Measurements from ENCODE around the gene KRTAP5-3. TPM values are rescaled to one million over a fixed set of nuclear protein-coding genes. Genes with fewer than 3 reads are reported as not detected.
"Not testable (repeated sequence)": the region's sequence is repeated elsewhere in the genome, so short reads cannot be mapped to it uniquely, and the experiment has no call there.

KRTAP5-3 gene
- total and polyA plus RNA-seq, 12 donors, result not detected

DNA sequence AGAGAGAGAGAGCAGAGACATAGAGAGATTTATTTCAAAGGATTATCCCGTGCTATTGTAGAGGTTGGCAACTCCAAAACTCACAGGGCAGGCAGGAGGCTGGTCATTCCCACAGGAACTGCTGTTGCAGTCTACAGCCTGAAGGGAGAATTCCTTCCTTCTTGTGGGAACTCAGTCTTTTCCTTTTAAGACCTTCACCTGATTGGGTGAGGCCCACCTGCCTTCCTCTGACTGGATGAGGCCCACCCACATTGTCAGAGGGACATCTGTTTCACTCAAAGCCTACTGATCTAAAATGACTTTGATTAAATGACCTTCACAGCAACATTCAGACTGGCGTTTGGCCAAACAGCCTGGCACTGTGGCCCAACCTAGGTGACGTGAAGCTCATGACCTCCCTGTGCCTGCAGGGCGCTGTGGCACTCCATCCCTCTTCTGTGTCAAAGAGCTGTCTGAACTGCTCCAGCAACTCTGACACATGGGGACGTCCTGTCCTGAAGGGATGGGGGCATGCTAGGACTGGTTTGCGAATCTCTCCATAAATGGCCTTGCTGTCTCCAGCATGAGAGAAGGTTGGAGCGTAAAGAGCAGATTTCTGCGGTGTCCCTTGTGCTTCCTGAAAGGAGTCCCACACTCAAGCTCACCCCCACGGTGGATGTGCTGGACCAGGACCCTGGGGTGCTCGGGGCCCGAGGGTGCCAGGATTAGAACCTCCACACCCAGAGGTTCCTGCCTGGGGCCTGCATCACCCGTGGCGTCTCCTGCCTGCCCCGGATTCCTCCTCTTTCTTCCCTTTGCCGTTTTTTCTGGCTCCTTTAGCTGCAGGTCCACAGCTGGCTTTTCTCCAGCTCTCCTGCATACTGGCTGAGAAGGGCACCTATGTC is 42.0 kb upstream of the KRTAP5-3 start:
- peaks cover 0 to 20% (median 5%) of the 10 kb centered on the region in 7 donors for H3K27me3 ChIP-seq
- no peak overlapping the region for H3K4me3 ChIP-seq
- H3K36me3 ChIP-seq, result no peaks in the 10 kb centered on the region
- H3K27ac ChIP-seq, result no peak overlapping the region
- intact Hi-C loops (cut with DNase I), result loop anchor here in 8 of 10 donors (5.0 to 10.0 kb wide), 5 partner anchors 42 to 507 kb away; partner anchors contain the start of gene SYT8 (in 4 of the 8)
- H3K4me1 ChIP-seq, result peaks cover 0 to 6% (median 4%) of the 10 kb centered on the region in 9 donors
- no peak for DNase-seq
- no peaks in the 10 kb centered on the region for H3K9me3 ChIP-seq
- ATAC-seq, result no peak
- TF ChIP-seq, protein P1, sequence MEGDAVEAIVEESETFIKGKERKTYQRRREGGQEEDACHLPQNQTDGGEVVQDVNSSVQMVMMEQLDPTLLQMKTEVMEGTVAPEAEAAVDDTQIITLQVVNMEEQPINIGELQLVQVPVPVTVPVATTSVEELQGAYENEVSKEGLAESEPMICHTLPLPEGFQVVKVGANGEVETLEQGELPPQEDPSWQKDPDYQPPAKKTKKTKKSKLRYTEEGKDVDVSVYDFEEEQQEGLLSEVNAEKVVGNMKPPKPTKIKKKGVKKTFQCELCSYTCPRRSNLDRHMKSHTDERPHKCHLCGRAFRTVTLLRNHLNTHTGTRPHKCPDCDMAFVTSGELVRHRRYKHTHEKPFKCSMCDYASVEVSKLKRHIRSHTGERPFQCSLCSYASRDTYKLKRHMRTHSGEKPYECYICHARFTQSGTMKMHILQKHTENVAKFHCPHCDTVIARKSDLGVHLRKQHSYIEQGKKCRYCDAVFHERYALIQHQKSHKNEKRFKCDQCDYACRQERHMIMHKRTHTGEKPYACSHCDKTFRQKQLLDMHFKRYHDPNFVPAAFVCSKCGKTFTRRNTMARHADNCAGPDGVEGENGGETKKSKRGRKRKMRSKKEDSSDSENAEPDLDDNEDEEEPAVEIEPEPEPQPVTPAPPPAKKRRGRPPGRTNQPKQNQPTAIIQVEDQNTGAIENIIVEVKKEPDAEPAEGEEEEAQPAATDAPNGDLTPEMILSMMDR (IDR thresholded peaks at IDR 0.05), result no peak
- 80 to 83% methylated on average over 15 of the region's 15 CpGs for WGBS, 2 donors

DNA sequence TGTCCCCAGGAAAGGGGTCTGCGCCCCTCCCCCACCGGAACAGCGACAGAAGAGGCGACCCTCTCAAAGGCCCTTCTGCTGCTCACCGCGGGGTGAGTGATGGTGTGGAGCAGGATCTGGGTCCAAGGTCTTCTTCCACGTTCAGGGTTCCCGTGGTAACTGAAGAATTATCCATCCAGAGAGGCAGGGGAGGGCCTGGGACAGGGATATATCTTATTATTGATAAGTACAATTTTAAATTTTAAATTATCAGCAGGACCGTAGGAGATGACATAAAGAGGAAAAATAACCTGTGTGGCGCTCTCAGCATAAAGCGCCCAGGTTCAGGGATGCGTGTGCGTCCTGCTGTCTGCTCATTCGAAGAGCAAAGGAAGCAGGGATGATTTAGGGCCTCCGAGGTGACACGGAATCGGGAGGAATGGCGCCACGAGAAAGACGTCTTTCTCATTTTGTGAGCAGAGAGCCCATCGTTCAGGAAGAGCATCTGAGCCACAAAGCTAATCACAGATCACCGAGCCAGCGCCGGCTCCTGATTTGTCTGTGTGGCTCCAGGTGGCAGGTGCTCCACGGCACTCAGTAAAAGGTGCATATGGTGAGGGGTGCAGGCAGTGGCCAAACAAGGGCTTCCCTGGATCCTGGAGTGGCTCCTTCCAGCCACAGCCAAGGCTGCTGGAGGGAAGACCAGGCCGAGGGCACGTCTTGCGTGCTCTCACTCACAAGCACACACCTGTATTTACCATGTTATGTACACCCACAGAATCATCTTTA is 40.6 kb upstream of the KRTAP5-3 start:
- Histone ChIP-seq H3K27ac (no peak overlapping the region), H3K4me1 (peaks cover 0 to 6% (median 4%) of the 10 kb centered on the region in 9 donors), H3K27me3 (peaks cover 0 to 10% (median 0%) of the 10 kb centered on the region in 7 donors), H3K4me3 (no peak overlapping the region), H3K9me3 (no peaks in the 10 kb centered on the region), H3K36me3 (no peaks in the 10 kb centered on the region)
- DNase-seq, result no peak
- intact Hi-C loops (cut with DNase I), result loop anchor here in 1 of 10 donors (10.0 kb wide), 1 partner anchor 506 kb away; no protein-coding TSS in a partner anchor
- no peak for ATAC-seq
- TF ChIP-seq, protein P1 (IDR thresholded peaks at IDR 0.05), result no peak
- 91% methylated on average over 28 of the region's 28 CpGs for WGBS, 2 donors

DNA sequence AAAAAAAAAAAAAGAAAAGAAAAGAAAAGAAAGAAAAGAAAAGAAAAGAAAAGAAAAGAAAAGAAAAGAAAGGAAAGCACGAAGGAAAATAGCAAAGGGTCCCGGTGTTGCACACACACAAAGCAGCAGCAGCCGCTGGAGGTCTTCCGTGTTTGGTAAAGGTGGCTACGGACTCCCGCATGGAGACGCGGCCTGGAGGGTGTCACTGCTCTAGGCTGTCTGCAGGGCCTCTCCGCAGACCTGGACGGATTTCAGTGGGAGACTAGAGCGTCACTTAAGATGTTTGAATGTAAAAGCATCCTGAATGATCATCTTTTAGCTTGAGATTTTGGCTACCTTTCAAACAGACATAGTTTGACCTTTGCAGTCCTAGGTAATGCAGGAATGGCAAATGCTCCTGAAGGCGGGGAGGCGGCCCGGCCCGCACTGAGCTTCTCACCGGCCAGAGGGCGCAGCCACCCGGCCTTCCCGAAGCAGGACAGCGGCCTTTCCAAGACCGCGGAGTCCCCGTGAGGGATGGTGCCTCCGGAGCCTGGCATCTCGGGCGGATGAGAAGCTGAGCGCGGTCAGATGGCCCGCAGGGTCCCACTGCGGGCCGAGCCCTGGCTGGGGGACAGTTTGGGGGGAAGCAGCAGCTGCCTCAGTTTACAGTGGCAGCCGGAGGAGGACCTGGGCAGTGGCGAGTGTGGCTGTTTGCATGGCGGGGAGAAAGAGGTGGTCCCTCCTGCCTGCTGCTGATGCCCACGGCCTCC is 39.8 kb upstream of the KRTAP5-3 start:
- H3K9me3 ChIP-seq, result no peaks in the 10 kb centered on the region
- H3K27ac ChIP-seq, result no peak overlapping the region
- no peak overlapping the region for H3K4me3 ChIP-seq
- no peaks in the 10 kb centered on the region for H3K36me3 ChIP-seq
- intact Hi-C loops (cut with DNase I), result loop anchor here in 1 of 10 donors (10.0 kb wide), 1 partner anchor 507 kb away; no protein-coding TSS in a partner anchor
- peaks cover 0 to 6% (median 3%) of the 10 kb centered on the region in 7 donors for H3K27me3 ChIP-seq
- H3K4me1 ChIP-seq, result peaks cover 0 to 6% (median 3%) of the 10 kb centered on the region in 9 donors
- ATAC-seq (no peak), DNase-seq (no peak)
- TF ChIP-seq, protein P1 (IDR thresholded peaks at IDR 0.05), result no peak
- 93 to 95% methylated on average over 35 of the region's 35 CpGs for WGBS, 2 donors

DNA sequence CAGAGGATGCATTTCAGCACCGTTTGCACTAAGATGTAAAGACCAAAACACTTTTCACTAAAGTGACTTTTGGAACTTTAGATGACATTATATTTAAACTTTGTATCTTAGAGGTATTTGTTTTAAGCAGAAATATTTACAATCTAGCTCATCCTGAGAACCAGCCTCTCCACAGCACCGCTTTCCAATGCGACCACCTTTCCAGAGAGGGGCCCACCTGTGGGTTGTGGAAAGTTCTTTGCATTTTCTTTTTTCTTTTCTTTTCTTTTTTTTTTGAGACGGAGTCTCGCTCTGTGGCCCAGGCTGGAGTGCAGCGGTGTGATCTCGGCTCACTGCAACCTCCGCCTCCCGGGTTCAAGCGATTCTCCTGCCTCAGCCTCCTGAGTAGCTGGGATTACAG is 38.3 kb upstream of the KRTAP5-3 start:
- not testable (repeated sequence) for DNase-seq, H3K9me3 ChIP-seq, H3K27ac ChIP-seq, H3K4me3 ChIP-seq, ATAC-seq, H3K4me1 ChIP-seq, H3K36me3 ChIP-seq
- WGBS, 2 donors, result 90 to 92% methylated on average over 10 of the region's 10 CpGs
- peaks cover 0 to 11% (median 0%) of the 10 kb centered on the region in 7 donors for H3K27me3 ChIP-seq
- intact Hi-C loops (cut with DNase I), result loop anchor here in 1 of 10 donors (10.0 kb wide), 1 partner anchor 508 kb away; no protein-coding TSS in a partner anchor
